HepG2 (cell line): ENCODE results near the gene XXYLT1. TPM values are rescaled to one million over a fixed set of nuclear protein-coding genes. Genes with fewer than 3 reads are reported as not detected.
"Not testable (repeated sequence)": the region's sequence is repeated elsewhere in the genome, so short reads cannot be mapped to it uniquely, and the experiment has no call there.

Experiments used
- ATAC-seq: fragments of 200-7000 bp; cut with Tn5 transposase; 3 replicates; pipeline ENCODE4 v1.9.1; 2020; ENCODE audit warnings: mild to moderate bottlenecking, moderate library complexity
- BruUV-seq: library from RNA; stranded (reverse); fragments of 400-500 nt; replicated peaks from 2 replicates; lab custom pipeline; 2021; lab: Mats Ljungman, UMichigan
- CTCF ChIA-PET: fragments of 300-600 bp; formaldehyde crosslinking; extraction: SDS; loops from one replicate; lab custom pipeline; 2021; ENCODE audit warnings: low total read pairs, inconsistent platforms, low intra/inter-chr PET ratio; lab: Yijun Ruan, JAX
- POLR2A ChIA-PET: fragments of 350-600 bp; sonication (Branson Sonifier 250); formaldehyde crosslinking; loops from one replicate; lab custom pipeline; 2020; ENCODE audit warnings: antibody characterized with exemption, inconsistent platforms; lab: Yijun Ruan, JAX
- DNase-seq: peaks from one replicate; pipeline ENCODE4 v3.0.0-alpha.2; 2015; ENCODE audit warnings: low spot score
- FAIRE-seq: peaks from 3 replicates; lab custom pipeline; 2011; peaks lifted over from hg19 to GRCh38; lab: Jason Lieb, UNC
- H2AFZ ChIP-seq: one replicate; pipeline ENCODE4 v1.6.1; 2011; ENCODE audit warnings: low read length, inconsistent platforms
- H3K27ac ChIP-seq: fragments of 300-600 bp; 3 replicates; pipeline ENCODE4 v1.8.0; 2011; ENCODE audit warnings: mixed run types, mild to moderate bottlenecking, mixed read lengths, low read length, inconsistent platforms; ENCODE audit not compliant: insufficient read depth; ENCODE audit errors: extremely low read length
- H3K27me3 ChIP-seq, 2 experiments: fragments of 200-600 bp in 1 of 2; 2 replicates in 1 of 2; 3 replicates in 1 of 2; pipeline versions ENCODE4 v1.6.0 to v1.8.0; 2011; ENCODE audit warnings: low read length in 2 of 2, mild to moderate bottlenecking in 2 of 2, moderate library complexity in 2 of 2, inconsistent platforms in 1 of 2; ENCODE audit not compliant: insufficient read depth in 2 of 2, control insufficient read depth in 1 of 2
- H3K36me3 ChIP-seq, 2 experiments: fragments of 200-600 bp in 1 of 2; replicated peaks in 1 of 2; 2 replicates in 1 of 2; 3 replicates in 1 of 2; pipeline versions ENCODE4 v1.5.1 to v1.8.0; 2011; ENCODE audit warnings: low read length in 2 of 2, inconsistent platforms in 1 of 2; ENCODE audit not compliant: insufficient read depth in 2 of 2, control insufficient read depth in 1 of 2
- H3K4me1 ChIP-seq: 2 replicates; pipeline ENCODE4 v1.5.1; 2012; ENCODE audit warnings: low read length, inconsistent platforms; ENCODE audit not compliant: insufficient read depth
- H3K4me2 ChIP-seq: 2 replicates; pipeline ENCODE4 v1.6.0; 2011; ENCODE audit warnings: low read depth, low read length, inconsistent platforms
- H3K4me3 ChIP-seq, 3 experiments: fragments of 200-600 bp in 1 of 3; sonication (generic), shearing (Covaris generic) in 1 of 3; replicated peaks in 1 of 3; 2 replicates each; pipeline ENCODE4 v1.5.1; 2011 to 2016; ENCODE audit warnings: low read length in 3 of 3, inconsistent platforms in 2 of 3, low read depth in 2 of 3, mild to moderate bottlenecking in 2 of 3, control low read depth in 1 of 3, mixed read lengths in 1 of 3; ENCODE audit not compliant: insufficient read depth in 1 of 3
- H3K79me2 ChIP-seq: one replicate; pipeline ENCODE4 v1.6.1; 2011; ENCODE audit warnings: low read length, inconsistent platforms; ENCODE audit not compliant: insufficient read depth
- H3K9ac ChIP-seq: 2 replicates; pipeline ENCODE4 v1.6.0; 2011; ENCODE audit warnings: mild to moderate bottlenecking, low read depth, low read length, inconsistent platforms; ENCODE audit not compliant: insufficient read depth
- H3K9me3 ChIP-seq: 2 replicates; pipeline ENCODE4 v1.5.1; 2012; ENCODE audit warnings: mild to moderate bottlenecking, low read length
- H4K20me1 ChIP-seq: 2 replicates; pipeline ENCODE4 v1.6.0; 2011; ENCODE audit warnings: inconsistent platforms, mild to moderate bottlenecking, low read length, moderate library complexity; ENCODE audit not compliant: insufficient read depth
- PRDM4 ChIP-seq: sonication (generic); formaldehyde crosslinking; IDR thresholded peaks from 2 replicates; pipeline ENCODE4 v1.9.0; 2021; ENCODE audit warnings: missing genetic modification reagents, borderline replicate concordance
- TCF7 ChIP-seq: sonication (generic); IDR thresholded peaks from 2 replicates; pipeline ENCODE4 v1.6.1; 2016; ENCODE audit warnings: antibody characterized with exemption, low read depth
- ZFP90 ChIP-seq: sonication (generic); formaldehyde crosslinking; IDR thresholded peaks from 2 replicates; pipeline ENCODE4 v1.8.0; 2022; ENCODE audit warnings: missing genetic modification reagents, mild to moderate bottlenecking, inconsistent platforms, borderline replicate concordance
- ZNF24 ChIP-seq: fragments of 450-650 bp; IDR thresholded peaks from 2 replicates; pipeline ENCODE4 v1.6.1; 2017; ENCODE audit warnings: antibody characterized with exemption, mild to moderate bottlenecking
- ZNF280B ChIP-seq: sonication (generic); formaldehyde crosslinking; IDR thresholded peaks from 2 replicates; pipeline ENCODE4 v1.5.0; 2020; ENCODE audit warnings: missing genetic modification reagents, mild to moderate bottlenecking, borderline replicate concordance
- ZNF282 ChIP-seq: fragments of 450-650 bp; IDR thresholded peaks from 2 replicates; pipeline ENCODE4 v1.6.1; 2018; ENCODE audit not compliant: partially characterized antibody
- ZNF30 ChIP-seq: sonication (generic); formaldehyde crosslinking; IDR thresholded peaks from 2 replicates; pipeline ENCODE4 v1.5.0; 2020; ENCODE audit warnings: mild to moderate bottlenecking, missing genetic modification reagents
- ZNF710 ChIP-seq: sonication (generic); formaldehyde crosslinking; IDR thresholded peaks from 2 replicates; pipeline ENCODE4 v1.5.0; 2020; ENCODE audit warnings: mild to moderate bottlenecking, missing genetic modification reagents, borderline replicate concordance
- WGBS: methylation state at CpG from one replicate; pipeline ENCODE4 v1.1.6; 2017; ENCODE audit warnings: low lambda C conversion rate; 5-methylcytosine and 5-hydroxymethylcytosine counted together
- in situ Hi-C: cut with HindIII; loops from 2 replicates; pipeline ENCODE4 v1.10.0; 2017; ENCODE audit warnings: low pct_unique_long_range_greater_than_20kb; ENCODE audit not compliant: extremely low pct_ligation_motif_present
- intact Hi-C: fragments of 100-400 bp; cut with micrococcal nuclease; formaldehyde crosslinking; loops from one replicate; pipeline ENCODE4 v1.10.0; 2022; ENCODE audit not compliant: unreplicated experiment
- polyA plus RNA-seq, 8 experiments: library from polyadenylated mRNA; depleted of rRNA in 3 of 8; stranded (reverse) in 7 of 8; unstranded in 1 of 8; fragments of >200 nt; fragmentation: Illumina TruSeq in 4 of 8; extraction: Trizol in 4 of 8; gene quantifications; 2 replicates each; pipeline versions ENCODE4 v1.2.1 to v1.2.3, GENCODE V29; 2011 to 2016; ENCODE audit warnings: low read depth in 4 of 8, missing spikeins in 1 of 8, mixed read lengths in 1 of 8; ENCODE audit not compliant: insufficient read depth in 1 of 8
- total RNA-seq, 5 experiments: library from RNA; depleted of rRNA; stranded (reverse); fragments of >200 nt; fragmentation: Illumina TruSeq; extraction: Trizol; gene quantifications; 2 replicates each; pipeline ENCODE4 v1.2.3, GENCODE V29; 2016; ENCODE audit warnings: low read depth in 1 of 5

XXYLT1 gene
- total and polyA plus RNA-seq, 2 of the 13 experiments (the other 11 are each of a cell fraction or from before 2014, with no cell fraction given): 17.7 to 19.0 TPM

- ChIA-PET POLR2A (no interaction called here), CTCF (no interaction called here)
- 24% methylated on average over 5 of the region's 5 CpGs for WGBS
- BruUV-seq: no TSS peak
- DNase-seq (no peak), FAIRE-seq (no peak), ATAC-seq (no peak)
- H3K27ac ChIP-seq: no peak overlapping the region
- H3K9ac ChIP-seq: no peak overlapping the region
- in situ Hi-C loops: no loop called here
- no peak for TF ChIP-seq ZNF710 (CRISPR knock-in tag)
- TF ChIP-seq PRDM4 (CRISPR knock-in tag): no peak
- TF ChIP-seq TCF7: no peak
- TF ChIP-seq ZNF282: no peak
- TF ChIP-seq ZNF24: no peak
- no peak for TF ChIP-seq ZFP90 (CRISPR knock-in tag)
- no peak for TF ChIP-seq ZNF280B
- no peak for TF ChIP-seq ZNF30 (CRISPR knock-in tag)
- H3K4me2 ChIP-seq: no peak overlapping the region
- H2AFZ ChIP-seq: no peak overlapping the region
- H3K4me1 ChIP-seq: peaks cover 38% of the 10 kb centered on the region
- H4K20me1 ChIP-seq: no peaks in the 10 kb centered on the region
- no peaks in the 10 kb centered on the region for H3K36me3 ChIP-seq
- H3K4me3 ChIP-seq: no peak overlapping the region
- no peaks in the 10 kb centered on the region for H3K79me2 ChIP-seq
- H3K9me3 ChIP-seq: no peaks in the 10 kb centered on the region
- peaks cover 1 to 71% of the 10 kb centered on the region in 2 experiments; a peak in 4 of 5 replicates for H3K27me3 ChIP-seq
- intact Hi-C loops: loop anchor here (10.0 kb wide), 1 partner anchor 67 kb away; no protein-coding TSS in a partner anchor
Measured at GRCh38 chr3:195038161-195038560, 232.8 kb downstream of the XXYLT1 start.

GRCh38 chr3:195037586-195037985, 233.4 kb downstream of the XXYLT1 start:
- FAIRE-seq, POLR2A ChIA-PET, H3K27ac ChIP-seq, H3K9me3 ChIP-seq, H3K4me3 ChIP-seq, CTCF ChIA-PET, H4K20me1 ChIP-seq, in situ Hi-C loops, H3K9ac ChIP-seq, H3K4me2 ChIP-seq, H3K79me2 ChIP-seq, BruUV-seq, H2AFZ ChIP-seq, H3K36me3 ChIP-seq, ATAC-seq, DNase-seq: not testable (repeated sequence)
- peaks cover 41% of the 10 kb centered on the region for H3K4me1 ChIP-seq
- intact Hi-C loops: loop anchor here (10.0 kb wide), 1 partner anchor 67 kb away; no protein-coding TSS in a partner anchor
- WGBS: 47% methylated on average over 3 of the region's 3 CpGs
- H3K27me3 ChIP-seq: peaks cover 1 to 66% of the 10 kb centered on the region in 2 experiments; a peak in 4 of 5 replicates
